Activated CD4-positive, alpha-beta T cell treated with anti-CD3 and anti-CD28 coated beads, Interleukin-2, amount 50 U/mL, for 16 hours (primary cell): ENCODE measurements around the gene LEMD3.

Experiments used
- DNase-seq: peaks from one replicate; pipeline ENCODE4 v3.0.0-alpha.2; 2020

Gene LEMD3

GRCh38 chr12:65170209-65170881, 962 bp downstream of the LEMD3 start:
- DNase-seq = peak; percentile 74

GRCh38 chr12:65171073-65171472, 1.7 kb downstream of the LEMD3 start:
- DNase-seq = no peak

DNA sequence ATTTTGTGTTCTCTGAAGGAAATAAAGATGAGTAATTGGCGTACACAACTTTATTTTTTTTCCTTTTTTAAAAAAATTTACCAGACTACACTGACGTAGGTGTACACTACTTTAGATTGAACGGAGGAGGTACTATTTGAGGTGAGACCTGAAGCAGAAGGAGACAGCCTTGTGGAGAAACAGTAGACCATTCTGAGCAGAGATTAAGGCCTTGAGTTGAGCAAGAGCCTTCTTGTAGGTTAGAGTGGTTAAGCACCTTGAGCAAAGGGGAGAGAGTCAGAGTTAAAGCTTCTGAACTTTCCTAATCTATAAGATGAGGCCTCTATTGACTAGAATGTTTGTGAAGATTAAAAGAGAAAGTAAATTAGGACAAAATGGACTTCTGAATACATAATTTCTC, 2.5 kb downstream of the LEMD3 start:
- peak; percentile 18 for DNase-seq

GRCh38 chr12:65175385-65175784, 6.0 kb downstream of the LEMD3 start:
- DNase-seq = no peak

DNA sequence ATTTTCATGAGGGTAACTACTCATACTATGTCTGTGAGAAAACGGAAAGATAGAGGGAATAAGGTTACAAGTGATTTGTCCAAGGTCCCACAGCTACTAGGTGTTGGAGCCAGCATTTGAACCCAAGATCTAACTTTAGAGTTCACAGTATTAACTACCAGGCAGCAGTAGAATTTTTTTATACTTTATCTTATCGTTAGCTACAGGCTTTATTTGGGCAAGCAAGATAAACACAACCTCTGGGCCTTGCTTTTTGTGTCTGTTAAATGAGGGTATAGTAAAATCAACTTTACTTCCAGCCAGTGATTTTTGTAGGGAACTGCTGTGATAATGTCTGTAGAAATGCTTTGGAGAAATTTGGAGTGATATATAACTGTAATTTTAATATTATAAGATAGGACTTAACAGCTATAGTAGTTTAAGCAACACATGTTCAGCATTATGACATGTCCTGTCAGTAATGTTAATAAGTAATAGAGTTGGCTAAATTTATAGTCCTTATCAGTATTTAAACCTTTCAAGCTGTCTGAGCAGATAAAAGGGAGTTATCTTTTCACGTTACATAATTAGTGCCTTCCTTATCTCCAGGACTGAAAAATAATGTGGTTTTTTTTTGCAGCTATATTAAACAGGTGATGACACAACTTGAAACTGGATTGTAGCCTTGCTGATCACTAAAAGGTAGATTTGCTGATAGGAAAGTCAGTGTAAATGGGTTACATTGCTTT, 12.8 kb downstream of the LEMD3 start:
- DNase-seq = no peak

GRCh38 chr12:65184176-65184857, 14.9 kb downstream of the LEMD3 start:
- DNase-seq = no peak

GRCh38 chr12:65184858-65185229, 15.5 kb downstream of the LEMD3 start:
- no peak for DNase-seq

GRCh38 chr12:65187665-65188064, 18.3 kb downstream of the LEMD3 start:
- no peak for DNase-seq

GRCh38 chr12:65188179-65188701, 18.9 kb downstream of the LEMD3 start:
- DNase-seq = no peak

DNA sequence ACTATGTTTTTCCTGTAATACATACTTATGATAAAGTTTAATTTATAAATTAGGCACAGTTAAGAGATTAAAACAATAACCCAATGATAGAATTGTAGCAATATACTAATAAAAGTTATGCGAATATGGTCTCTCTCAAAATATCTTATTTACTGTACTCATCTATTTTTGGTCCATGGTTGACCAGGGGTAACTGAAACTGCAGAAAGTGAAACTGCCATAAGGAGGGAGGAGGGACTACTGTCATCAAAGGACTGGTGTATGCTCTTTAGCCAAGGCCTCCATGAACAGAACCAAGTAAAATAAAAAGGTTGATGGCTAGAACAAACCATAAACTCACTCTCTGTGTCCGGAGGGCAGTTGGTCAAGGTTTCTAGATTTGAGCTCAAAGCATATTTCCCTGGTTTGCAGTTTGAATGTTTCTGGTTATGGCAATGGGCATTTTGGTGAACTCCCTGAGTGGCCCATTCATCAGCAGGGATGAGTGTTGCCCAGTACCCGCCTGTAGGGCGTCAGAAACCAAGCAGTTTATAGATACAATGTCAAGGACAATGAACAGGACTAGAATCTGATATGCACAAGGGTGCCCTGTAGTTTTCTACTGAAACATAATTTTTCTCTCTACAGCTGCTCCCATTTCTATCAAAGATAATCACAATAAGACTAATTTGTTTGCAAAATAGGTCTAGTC, 19.8 kb downstream of the LEMD3 start:
- no peak for DNase-seq

DNA sequence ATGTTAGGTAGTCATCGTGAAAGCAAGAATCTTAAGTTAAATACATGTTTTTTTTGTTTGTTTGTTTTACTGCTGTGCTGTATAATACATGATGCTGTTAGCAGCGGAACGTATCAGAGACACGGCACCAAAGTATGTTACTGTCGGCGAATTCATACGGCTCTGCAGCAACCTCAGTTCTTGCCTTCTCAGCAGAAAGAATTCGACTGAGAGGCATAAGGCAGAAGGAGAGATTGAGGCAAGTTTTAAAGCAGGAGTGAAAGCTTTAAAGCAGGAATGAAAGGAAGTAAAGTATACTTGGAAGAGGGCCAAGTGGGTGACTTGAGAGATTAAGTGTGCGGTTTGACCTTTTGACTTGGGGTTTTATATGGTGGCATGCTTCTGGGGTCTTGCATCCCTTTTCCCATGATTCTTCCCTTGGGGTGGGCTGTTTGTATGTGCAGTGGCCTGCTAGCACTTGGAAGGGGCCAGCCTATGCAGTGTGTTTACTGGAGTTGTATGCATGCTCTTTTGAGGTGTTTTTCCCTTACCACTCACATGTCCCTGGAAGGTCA, 23.7 kb downstream of the LEMD3 start:
- DNase-seq = no peak

DNA sequence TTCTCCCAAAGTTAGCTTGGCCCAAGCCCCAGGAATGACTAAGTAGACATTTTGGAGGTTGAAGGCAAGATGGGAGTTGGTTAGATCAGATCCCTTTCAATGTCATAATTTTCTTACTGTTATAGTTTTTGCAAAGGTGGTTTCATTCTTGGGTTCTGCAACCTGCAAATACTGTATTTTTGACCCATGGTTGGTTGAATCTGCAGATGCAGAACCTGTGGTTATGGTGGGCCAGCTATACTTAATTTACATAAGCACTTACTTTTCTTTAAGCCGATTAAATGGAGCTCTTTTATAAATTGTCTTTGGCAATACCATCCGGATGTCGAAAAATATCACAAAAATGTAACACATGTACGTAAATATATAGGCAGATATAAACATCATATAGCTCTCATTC, 25.6 kb downstream of the LEMD3 start:
- DNase-seq = no peak

GRCh38 chr12:65195387-65196055, 26.1 kb downstream of the LEMD3 start:
- no peak for DNase-seq

- DNase-seq = no peak
These were observed 27.6 kb downstream of the LEMD3 start for GRCh38 chr12:65196762-65197567.

GRCh38 chr12:65199604-65200003, 30.2 kb downstream of the LEMD3 start:
- DNase-seq = no peak

- no peak for DNase-seq
These were observed 30.8 kb downstream of the LEMD3 start for GRCh38 chr12:65200007-65200665.

GRCh38 chr12:65203376-65203775, 34.0 kb downstream of the LEMD3 start:
- DNase-seq = no peak

GRCh38 chr12:65204886-65205525, 35.6 kb downstream of the LEMD3 start:
- DNase-seq = no peak

GRCh38 chr12:65205886-65206285, 36.5 kb downstream of the LEMD3 start:
- DNase-seq = no peak

- no peak for DNase-seq
These were observed 38.7 kb downstream of the LEMD3 start for GRCh38 chr12:65208125-65208524.
